Fibroblast of skin of left biceps (primary cell): ENCODE data around the gene RABL2A.
A peak's percentile ranks its signal among the peaks of the same experiment; 100 is the strongest.
"Not testable (repeated sequence)": the region's sequence is repeated elsewhere in the genome, so short reads cannot be mapped to it uniquely, and the experiment has no call there.

ENCODE experiments used
- DNase-seq, 2 experiments: peaks; one replicate each; pipeline ENCODE4 v3.0.0-alpha.2; 2013; ENCODE audit warnings: low read depth in 2 of 2

The RABL2A gene

GRCh38 chr2:113626616-113627330, at the start of gene RABL2A:
Gene RABL2A (plus strand): TSS chr2:113627266. CDS start chr2:113628607, 1,341 bp downstream.
- peak; percentile 36 to 39 for DNase-seq

- DNase-seq, result not testable (repeated sequence)
These were observed 48.6 kb upstream of the RABL2A start for GRCh38 chr2:113578508-113578907.

DNA sequence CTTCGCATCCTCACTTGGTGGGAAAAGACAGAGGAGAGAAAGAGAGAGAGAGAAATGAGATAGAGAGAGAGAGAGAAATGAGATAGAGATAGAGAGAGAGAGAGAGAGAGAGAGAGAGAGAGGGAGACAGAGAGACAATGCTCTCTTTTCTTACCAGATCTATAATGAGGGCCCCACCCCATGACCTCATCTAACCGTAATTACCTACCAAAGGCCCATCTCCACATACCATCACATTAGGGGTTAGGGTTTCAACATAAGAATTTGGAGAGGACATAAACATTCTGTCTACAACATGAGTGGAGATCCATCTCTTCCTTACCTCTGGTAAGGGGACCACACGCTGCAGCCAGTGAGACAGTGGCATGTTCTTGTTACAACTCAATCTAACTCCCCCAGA, 44.6 kb upstream of the RABL2A start:
- DNase-seq, result not testable (repeated sequence)

DNA sequence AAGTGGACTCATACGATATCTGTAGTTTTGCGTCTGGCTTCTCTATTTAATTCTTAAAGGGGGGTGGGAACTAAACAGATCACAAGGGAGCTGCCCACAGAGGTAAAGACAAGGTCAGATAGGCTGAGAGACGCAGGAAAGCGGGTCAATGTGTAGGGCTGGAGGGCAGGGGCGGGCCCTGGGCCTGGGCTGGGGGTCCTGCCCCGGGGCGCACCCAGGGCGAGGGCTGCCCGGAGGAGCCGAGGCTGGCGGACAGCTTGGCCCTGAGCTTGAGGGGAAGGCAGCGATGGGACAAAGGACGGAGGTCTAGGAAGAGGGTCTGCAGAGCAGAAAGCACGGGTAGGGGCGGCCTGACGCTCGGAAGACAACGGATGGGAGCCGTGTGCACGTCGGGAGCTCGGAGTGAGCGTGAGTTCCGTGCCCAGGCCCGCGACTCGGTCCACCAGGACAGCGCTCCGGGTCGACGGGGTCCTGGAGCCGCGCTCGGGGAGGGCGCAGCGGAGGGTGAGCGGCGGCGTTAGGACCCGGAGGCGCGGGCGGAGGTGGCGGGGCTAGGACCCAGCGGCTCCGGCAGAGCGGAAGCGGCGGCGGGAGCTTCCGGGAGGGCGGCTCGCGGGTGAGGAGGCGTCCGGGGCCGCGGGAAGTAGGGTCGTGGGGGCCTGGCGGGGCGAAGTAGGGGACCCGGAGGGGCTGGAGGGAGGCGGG, 43.4 kb upstream of the RABL2A start:
- peak; percentile 18 to 30 for DNase-seq

GRCh38 chr2:113584311-113585092, 42.6 kb upstream of the RABL2A start:
- not testable (repeated sequence) for DNase-seq

- not testable (repeated sequence) for DNase-seq
These were observed 39.9 kb upstream of the RABL2A start for GRCh38 chr2:113587201-113587600.

DNA sequence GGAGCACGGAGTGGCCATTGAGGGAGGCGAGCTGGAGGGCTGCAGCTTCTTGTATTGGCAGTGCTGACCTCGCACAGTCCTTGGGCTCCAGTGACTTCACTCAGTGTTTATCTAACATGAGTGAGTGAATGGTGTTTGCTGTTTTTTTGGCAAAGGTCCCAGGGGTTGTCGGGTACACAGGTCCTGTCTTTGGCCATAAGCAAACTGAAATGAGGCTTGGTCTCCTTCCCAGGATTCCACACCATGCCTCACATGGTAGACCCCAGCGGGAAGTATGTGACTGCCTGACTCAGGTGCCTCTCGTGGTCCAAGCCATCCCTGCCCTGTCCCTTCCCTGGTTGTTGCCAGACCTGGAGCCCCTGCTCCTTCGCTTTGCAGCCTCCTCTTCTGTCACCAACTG, 37.5 kb upstream of the RABL2A start:
- DNase-seq, result not testable (repeated sequence)

- DNase-seq, result not testable (repeated sequence)
These were observed 35.1 kb upstream of the RABL2A start for GRCh38 chr2:113591926-113592325.

DNA sequence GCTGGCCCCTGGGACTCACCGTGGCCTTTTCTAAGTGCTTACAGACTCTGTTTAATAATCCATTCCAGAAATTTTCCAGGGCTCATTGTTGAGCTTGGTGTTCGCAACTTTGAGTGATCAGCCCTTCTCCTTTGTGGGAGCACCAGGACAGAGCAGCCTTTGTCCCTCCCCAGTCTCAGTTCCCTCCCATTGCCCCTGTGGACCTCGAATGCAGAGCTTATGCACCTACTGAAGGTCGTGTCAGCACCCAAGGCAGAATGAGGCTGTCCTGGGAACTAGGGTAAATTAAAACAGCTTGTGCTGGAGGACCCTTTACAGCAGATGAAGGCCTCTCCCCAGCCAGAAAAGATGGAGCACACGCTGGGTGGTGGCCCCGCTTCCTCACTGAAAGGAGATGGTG, 33.8 kb upstream of the RABL2A start:
- DNase-seq, result not testable (repeated sequence)

- not testable (repeated sequence) for DNase-seq
These were observed 31.3 kb upstream of the RABL2A start for GRCh38 chr2:113595725-113596124.

GRCh38 chr2:113597164-113597563, 29.9 kb upstream of the RABL2A start:
- DNase-seq, result not testable (repeated sequence)

DNA sequence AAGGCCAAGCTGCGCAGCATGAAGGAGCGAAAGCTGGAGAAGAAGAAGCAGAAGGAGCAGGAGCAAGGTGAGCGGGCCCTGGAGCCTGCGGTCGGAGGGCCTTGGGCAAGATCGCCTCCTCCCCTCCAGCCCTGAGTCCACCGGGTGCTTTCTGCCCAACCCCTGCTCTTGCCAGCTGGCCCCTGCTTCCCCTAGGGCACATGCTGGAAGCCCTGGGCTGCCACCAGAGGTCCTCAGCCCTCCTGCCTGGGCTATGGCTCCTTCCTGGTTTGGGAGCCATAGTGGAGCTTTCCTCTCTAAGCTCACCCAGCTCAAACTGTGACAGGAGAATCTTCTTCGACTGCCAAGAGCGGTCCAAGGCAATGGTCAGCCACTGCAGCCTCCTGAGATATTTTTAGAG, 29.5 kb upstream of the RABL2A start:
- not testable (repeated sequence) for DNase-seq

DNA sequence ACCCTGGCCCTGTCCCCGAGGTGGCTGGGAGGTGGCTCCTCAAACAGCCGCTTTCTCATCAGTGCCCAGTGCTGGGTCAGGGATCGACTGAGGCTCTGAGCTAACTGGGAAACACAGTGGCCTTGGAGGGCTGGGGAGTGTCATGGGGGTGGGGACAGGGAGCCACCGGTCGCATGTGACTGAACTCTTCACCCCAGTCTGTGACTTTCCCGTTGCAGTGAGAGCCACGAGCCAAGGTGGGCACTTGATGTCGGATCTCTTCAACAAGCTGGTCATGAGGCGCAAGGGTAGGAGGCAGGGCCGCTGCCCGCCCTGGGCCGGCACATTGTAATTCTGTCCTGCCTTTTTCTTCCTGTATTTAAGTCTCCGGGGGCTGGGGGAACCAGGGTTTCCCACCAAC, 28.9 kb upstream of the RABL2A start:
- not testable (repeated sequence) for DNase-seq

GRCh38 chr2:113598738-113599137, 28.3 kb upstream of the RABL2A start:
- DNase-seq, result not testable (repeated sequence)

GRCh38 chr2:113599208-113599607, 27.9 kb upstream of the RABL2A start:
- DNase-seq, result not testable (repeated sequence)

DNA sequence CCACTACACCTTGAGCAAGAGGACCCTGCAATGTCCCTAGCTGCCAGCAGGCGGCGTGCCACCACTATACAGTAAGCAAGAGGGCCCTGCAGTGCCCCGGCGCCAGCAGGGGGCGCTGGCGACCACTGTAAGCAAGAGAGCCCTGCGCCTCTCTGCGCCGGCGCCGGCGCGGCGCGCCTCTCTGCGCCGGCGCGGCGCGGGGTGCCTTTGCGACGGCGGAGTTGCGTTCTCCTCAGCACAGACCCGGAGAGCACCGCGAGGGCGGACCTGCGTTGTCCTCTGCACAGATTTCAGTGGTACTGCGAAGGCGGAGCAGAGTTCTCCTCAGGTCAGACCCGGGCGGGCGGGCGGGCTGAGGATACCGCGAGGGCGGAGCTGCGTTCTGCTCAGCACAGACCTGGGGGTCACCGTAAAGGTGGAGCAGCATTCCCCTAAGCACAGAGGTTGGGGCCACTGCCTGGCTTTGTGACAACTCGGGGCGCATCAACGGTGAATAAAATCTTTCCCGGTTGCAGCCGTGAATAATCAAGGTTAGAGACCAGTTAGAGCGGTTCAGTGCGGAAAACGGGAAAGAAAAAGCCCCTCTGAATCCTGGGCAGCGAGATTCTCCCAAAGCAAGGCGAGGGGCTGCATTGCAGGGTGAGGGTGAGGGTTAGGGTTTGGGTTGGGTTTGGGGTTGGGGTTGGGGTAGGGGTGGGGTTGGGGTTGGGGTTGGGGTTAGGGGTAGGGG, 24.9 kb upstream of the RABL2A start:
- DNase-seq, result peak in 1 of 2 experiments; percentile 12

- DNase-seq, result no peak
These were observed 24.1 kb upstream of the RABL2A start for GRCh38 chr2:113602869-113603466.

DNA sequence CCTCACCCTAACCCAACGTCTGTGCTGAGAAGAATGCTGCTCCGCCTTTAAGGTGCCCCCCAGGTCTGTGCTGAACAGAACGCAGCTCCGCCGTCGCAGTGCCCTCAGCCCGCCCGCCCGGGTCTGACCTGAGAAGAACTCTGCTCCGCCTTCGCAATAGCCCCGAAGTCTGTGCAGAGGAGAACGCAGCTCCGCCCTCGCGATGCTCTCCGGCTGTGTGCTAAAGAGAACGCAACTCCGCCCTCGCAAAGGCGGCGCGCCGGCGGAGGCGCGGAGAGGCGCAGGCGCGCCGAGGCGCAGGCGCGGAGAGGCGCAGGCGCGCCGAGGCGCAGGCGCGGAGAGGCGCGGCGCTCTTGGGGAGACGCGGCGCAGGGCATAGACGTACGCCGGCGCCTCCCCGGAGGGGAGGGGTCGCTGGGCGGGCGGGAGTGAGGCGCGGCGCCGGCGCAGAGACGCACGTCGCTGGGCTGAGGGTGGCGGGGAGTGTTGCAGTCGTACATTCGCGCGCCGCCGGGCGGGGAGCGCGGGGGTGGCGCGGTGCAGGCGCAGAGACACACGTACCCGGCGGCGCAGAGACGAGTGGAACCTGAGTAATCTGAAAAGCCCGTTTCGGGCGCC, 23.5 kb upstream of the RABL2A start:
- peak; percentile 71 to 75 for DNase-seq

GRCh38 chr2:113604085-113604477, 23.0 kb upstream of the RABL2A start:
- peak; percentile 69 to 74 for DNase-seq

GRCh38 chr2:113604661-113605060, 22.4 kb upstream of the RABL2A start:
- DNase-seq, result not testable (repeated sequence)

DNA sequence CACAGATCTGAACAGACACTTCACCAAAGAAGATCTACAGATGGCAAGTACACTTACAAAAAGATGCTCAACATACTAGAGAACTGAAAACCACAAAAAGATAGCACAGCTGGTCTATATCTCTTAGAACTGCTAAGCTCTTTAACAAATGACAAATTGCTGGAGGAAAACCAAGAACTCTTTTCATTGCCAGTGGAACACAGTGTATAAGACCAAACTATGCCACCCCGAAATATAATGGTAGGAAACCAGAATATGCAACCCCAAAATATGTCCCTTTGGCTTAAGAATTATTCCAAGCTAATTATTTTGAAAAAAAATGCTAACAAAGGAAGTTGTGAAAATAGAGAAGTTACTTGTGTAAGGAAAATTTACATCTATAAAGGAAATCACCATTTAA, 21.0 kb upstream of the RABL2A start:
- not testable (repeated sequence) for DNase-seq
